ENCODE measurements around the gene CCL17. TPM values are rescaled to one million over a fixed set of nuclear protein-coding genes. Genes with fewer than 3 reads are reported as not detected.

Gene CCL17
- total and polyA plus RNA-seq, 9 of the 15 experiments (the other 6 are each of a cell fraction or from before 2014, with no cell fraction given) = not detected

DNA sequence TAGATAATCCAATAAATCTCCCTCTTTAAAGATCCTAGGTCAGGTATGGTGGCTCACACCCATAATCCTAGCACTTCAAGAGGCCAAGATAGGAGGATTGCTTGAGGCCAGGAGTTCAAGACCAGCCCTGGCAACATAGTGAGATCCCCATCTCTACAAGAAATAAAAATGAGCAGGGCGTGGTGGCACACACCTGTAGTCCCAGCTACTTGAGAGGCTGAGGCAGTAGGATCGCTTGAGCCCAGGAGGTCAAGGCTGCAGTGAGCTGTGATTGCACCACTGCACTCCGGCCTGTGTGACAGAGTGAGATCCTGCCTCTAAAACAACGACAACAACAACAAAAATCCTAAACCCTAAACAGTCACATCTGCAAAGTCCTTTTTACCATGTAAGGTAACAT lies 48.0 kb upstream of the CCL17 start (continued):
- TF ChIP-seq, protein P1, sequence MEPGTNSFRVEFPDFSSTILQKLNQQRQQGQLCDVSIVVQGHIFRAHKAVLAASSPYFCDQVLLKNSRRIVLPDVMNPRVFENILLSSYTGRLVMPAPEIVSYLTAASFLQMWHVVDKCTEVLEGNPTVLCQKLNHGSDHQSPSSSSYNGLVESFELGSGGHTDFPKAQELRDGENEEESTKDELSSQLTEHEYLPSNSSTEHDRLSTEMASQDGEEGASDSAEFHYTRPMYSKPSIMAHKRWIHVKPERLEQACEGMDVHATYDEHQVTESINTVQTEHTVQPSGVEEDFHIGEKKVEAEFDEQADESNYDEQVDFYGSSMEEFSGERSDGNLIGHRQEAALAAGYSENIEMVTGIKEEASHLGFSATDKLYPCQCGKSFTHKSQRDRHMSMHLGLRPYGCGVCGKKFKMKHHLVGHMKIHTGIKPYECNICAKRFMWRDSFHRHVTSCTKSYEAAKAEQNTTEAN (CRISPR knock-in tag; IDR thresholded peaks at IDR 0.05) = no peak

DNA sequence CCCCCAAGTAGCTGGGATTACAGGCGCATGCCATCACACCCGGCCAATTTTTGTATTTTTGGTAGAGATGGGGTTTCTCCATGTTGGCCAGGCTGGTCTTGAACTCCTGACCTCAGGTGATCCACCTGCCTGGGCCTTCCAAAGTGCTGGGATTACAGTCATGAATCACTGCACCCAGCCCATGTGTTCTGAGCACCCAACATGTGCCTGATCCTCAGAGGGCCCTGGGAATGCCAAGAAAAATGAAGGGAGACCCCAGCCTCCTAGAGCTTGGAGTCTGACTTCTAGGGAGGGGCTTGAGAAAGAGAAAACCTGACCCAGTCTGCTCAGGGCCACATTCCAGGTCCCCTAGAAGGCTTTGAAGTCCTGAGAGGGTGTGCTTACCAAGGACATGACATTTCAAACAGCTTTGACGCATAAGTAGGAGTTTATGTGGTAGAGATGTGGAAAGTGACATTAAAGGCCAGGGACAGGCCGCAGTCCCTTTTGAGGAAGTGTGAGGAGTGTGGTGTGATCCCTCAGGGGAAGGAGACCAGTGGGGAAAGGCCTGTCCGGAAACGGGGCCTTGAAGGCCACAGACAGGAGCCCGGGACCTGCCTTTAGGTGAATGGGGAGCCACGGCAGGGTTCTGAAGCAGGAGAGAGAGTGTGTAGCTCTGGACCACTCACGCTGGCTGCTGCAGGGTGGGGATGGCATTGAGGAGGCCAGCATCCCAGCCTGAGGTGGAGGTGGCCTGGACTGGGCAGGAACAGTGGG lies 47.1 kb upstream of the CCL17 start:
- Histone ChIP-seq H3K4me1 (replicated peaks in 1 of 2; ENCODE audit: control insufficient read depth in 2 of 2, insufficient read depth in 2 of 2, low read length in 2 of 2) (peaks cover 0 to 4% of the 10 kb centered on the region in 2 experiments; a peak in 1 of 5 replicates), H3K36me3 (ENCODE audit: control insufficient read depth, insufficient read depth, low read length) (no peaks in the 10 kb centered on the region), H3K9ac (ENCODE audit: insufficient read depth in 1 of 2, low read depth in 2 of 2, low read length in 2 of 2) (no peak overlapping the region), H2AFZ (ENCODE audit: low read depth, low read length) (no peak overlapping the region), H3K4me3 (no peak overlapping the region), H3K27ac (ENCODE audit: extremely low read depth, low read depth, low read length) (no peak overlapping the region), H3K4me2 (ENCODE audit: insufficient read depth, low read length) (no peak overlapping the region), H3K9me1 (ENCODE audit: control insufficient read depth, insufficient read depth, low read length) (no peaks in the 10 kb centered on the region), H3K79me2 (ENCODE audit: control insufficient read depth, insufficient read depth, low read length) (no peaks in the 10 kb centered on the region), H4K20me1 (replicated peaks; ENCODE audit: control insufficient read depth, insufficient read depth, low read length) (0 out of 2 replicates have a peak, but pooled peaks cover 2% of the 10 kb centered on the region), H3K27me3 (ENCODE audit: control insufficient read depth in 2 of 2, insufficient read depth in 2 of 2, low read length in 2 of 2) (peaks cover 5 to 33% of the 10 kb centered on the region in 2 experiments; a peak in 4 of 5 replicates), H3K9me3 (replicated peaks; ENCODE audit: control insufficient read depth, insufficient read depth, low read depth, low read length) (no peaks in the 10 kb centered on the region)
- intact Hi-C loops (cut with micrococcal nuclease) (no loop called here), in situ Hi-C loops (cut with MboI) (no loop called here)
- CTCF ChIA-PET (ENCODE audit: low intra/inter-chr PET ratio) = no interaction called here
- FAIRE-seq (no peak), ATAC-seq (no peak), DNase-seq (ENCODE audit: extremely low read depth in 1 of 4, low spot score in 3 of 4) (no peak)
- TF ChIP-seq SMC3 (conservative IDR thresholded peaks at IDR 0.05; ENCODE audit: insufficient read depth, low read depth, low read length) (no peak), ZNF174 (CRISPR knock-in tag; IDR thresholded peaks at IDR 0.05) (no peak), RBBP5 (IDR thresholded peaks at IDR 0.05; ENCODE audit: borderline replicate concordance, insufficient read depth, low read length, poor library complexity, severe bottlenecking) (no peak), ZFX (CRISPR knock-in tag; IDR thresholded peaks at IDR 0.05) (0 out of 2 replicates have a peak, but pooled peaks have one; percentile 13), ZNF444 (CRISPR knock-in tag; IDR thresholded peaks at IDR 0.05) (no peak), ZNF830 (CRISPR knock-in tag; IDR thresholded peaks at IDR 0.05) (no peak), SIRT6 (IDR thresholded peaks at IDR 0.05; ENCODE audit: low read depth, low read length) (no peak), SPI1 (IDR thresholded peaks at IDR 0.05; ENCODE audit: borderline replicate concordance, low read depth, low read length) (peak; percentile 39; the same call in 1 of the 2 replicates)
- BruUV-seq (replicated peaks) = no TSS peak
- POLR2A ChIA-PET = no interaction called here
- WGBS (ENCODE audit: insufficient coverage, low coverage, missing lambda C conversion rate) = 13% methylated on average over 9 of the region's 9 CpGs
